Neuronal stem cell (in vitro differentiated cells): ENCODE measurements around the gene ZNF827.

ENCODE experiments used
- DNase-seq: peaks from one replicate; pipeline ENCODE4 v3.0.0-alpha.2; 2013; ENCODE audit warnings: low spot score
- H2AFZ ChIP-seq: one replicate; pipeline ENCODE4 v1.6.1; 2013; ENCODE audit warnings: mild to moderate bottlenecking, low read length, inconsistent platforms
- H2AK5ac ChIP-seq: 2 replicates; pipeline ENCODE4 v1.6.1; 2013; ENCODE audit warnings: low read depth, mild to moderate bottlenecking, inconsistent platforms, low read length, moderate library complexity, mixed read lengths
- H2BK120ac ChIP-seq: 2 replicates; pipeline ENCODE4 v1.6.1; 2013; ENCODE audit warnings: low read depth, mild to moderate bottlenecking, inconsistent platforms, low read length, moderate library complexity, mixed read lengths
- H2BK12ac ChIP-seq: one replicate; pipeline ENCODE4 v1.6.1; 2013; ENCODE audit warnings: low read length, inconsistent platforms
- H2BK15ac ChIP-seq: 2 replicates; pipeline ENCODE4 v1.6.1; 2013; ENCODE audit warnings: mild to moderate bottlenecking, low read length, inconsistent platforms, mixed read lengths
- H2BK5ac ChIP-seq: one replicate; pipeline ENCODE4 v1.6.1; 2013; ENCODE audit warnings: inconsistent platforms, mild to moderate bottlenecking, low read length, moderate library complexity
- H3K14ac ChIP-seq: one replicate; pipeline ENCODE4 v1.6.1; 2013; ENCODE audit warnings: low read length, inconsistent platforms
- H3K18ac ChIP-seq: 2 replicates; pipeline ENCODE4 v1.6.1; 2013; ENCODE audit warnings: low read length, inconsistent platforms
- H3K23ac ChIP-seq: 2 replicates; pipeline ENCODE4 v1.6.1; 2013; ENCODE audit warnings: low read depth, mild to moderate bottlenecking, mixed read lengths, low read length, inconsistent platforms; ENCODE audit not compliant: poor library complexity
- H3K27ac ChIP-seq: replicated peaks from 3 replicates; pipeline ENCODE4 v1.5.1; 2013; ENCODE audit warnings: low read length, inconsistent platforms
- H3K27me3 ChIP-seq, 3 experiments: 2 replicates each; pipeline ENCODE4 v1.6.1; 2013; ENCODE audit warnings: low read length in 3 of 3, mild to moderate bottlenecking in 2 of 3, inconsistent platforms in 1 of 3, low read depth in 1 of 3, mixed read lengths in 1 of 3, moderate library complexity in 1 of 3; ENCODE audit not compliant: control insufficient read depth in 3 of 3, insufficient read depth in 3 of 3
- H3K36me3 ChIP-seq, 2 donors: replicated peaks in 1 of 2; 2 replicates each; pipeline ENCODE4 v1.6.1; 2013; ENCODE audit warnings: low read length in 2 of 2; ENCODE audit not compliant: control insufficient read depth in 2 of 2, insufficient read depth in 2 of 2
- H3K4ac ChIP-seq: 2 replicates; pipeline ENCODE4 v1.6.1; 2013; ENCODE audit warnings: inconsistent platforms, mild to moderate bottlenecking, low read length, moderate library complexity
- H3K4me1 ChIP-seq, 2 donors: 1 replicate in 1 of 2; 2 replicates in 1 of 2; pipeline ENCODE4 v1.6.1; 2013; ENCODE audit warnings: low read length in 2 of 2, low read depth in 1 of 2; ENCODE audit not compliant: control insufficient read depth in 2 of 2, insufficient read depth in 1 of 2
- H3K4me2 ChIP-seq: one replicate; pipeline ENCODE4 v1.6.1; 2013; ENCODE audit warnings: mild to moderate bottlenecking, low read length, inconsistent platforms; ENCODE audit not compliant: insufficient read depth, poor library complexity, severe bottlenecking
- H3K4me3 ChIP-seq, 2 donors: 2 replicates each; pipeline ENCODE4 v1.5.1; 2013; ENCODE audit warnings: low read length in 2 of 2, mild to moderate bottlenecking in 2 of 2, inconsistent platforms in 1 of 2, moderate library complexity in 1 of 2
- H3K79me1 ChIP-seq: one replicate; pipeline ENCODE4 v1.6.1; 2013; ENCODE audit warnings: low read depth, mild to moderate bottlenecking, inconsistent platforms, low read length, moderate library complexity
- H3K9ac ChIP-seq: one replicate; pipeline ENCODE4 v1.6.1; 2013; ENCODE audit warnings: mild to moderate bottlenecking, low read depth, low read length, inconsistent platforms; ENCODE audit not compliant: poor library complexity
- H3K9me3 ChIP-seq, 2 donors: replicated peaks in 1 of 2; 2 replicates each; pipeline versions ENCODE3 to v1.6.1; 2013; ENCODE audit warnings: low read length in 2 of 2, mild to moderate bottlenecking in 2 of 2, inconsistent platforms in 1 of 2, low read depth in 1 of 2, mixed read lengths in 1 of 2, moderate library complexity in 1 of 2; ENCODE audit not compliant: control insufficient read depth in 2 of 2, insufficient read depth in 1 of 2
- H4K8ac ChIP-seq: one replicate; pipeline ENCODE4 v1.6.1; 2013; ENCODE audit warnings: low read depth, mild to moderate bottlenecking, inconsistent platforms, low read length, moderate library complexity
- H4K91ac ChIP-seq: one replicate; pipeline ENCODE4 v1.6.1; 2013; ENCODE audit warnings: low read length, low read depth, mild to moderate bottlenecking, inconsistent platforms; ENCODE audit not compliant: poor library complexity
- WGBS, 2 donors: extraction: QIAGEN DNeasy Blood & Tissue Kit; methylation state at CpG; one replicate each; pipeline ENCODE4 v1.1.7; 2013; ENCODE audit warnings: missing lambda C conversion rate in 2 of 2, mixed read lengths in 1 of 2; ENCODE audit not compliant: insufficient read length in 2 of 2, insufficient replicate concordance in 1 of 2; ENCODE audit errors: extremely low coverage in 2 of 2; 5-methylcytosine and 5-hydroxymethylcytosine counted together

ZNF827 gene

GRCh38 chr4:145823743-145824142 is 114.9 kb downstream of the ZNF827 start:
- Histone ChIP-seq H2BK120ac (no peak overlapping the region), H2BK5ac (no peak overlapping the region), H2BK15ac (no peak overlapping the region), H3K23ac (no peak overlapping the region), H3K4me2 (no peak overlapping the region), H3K27ac (no peak overlapping the region), H3K14ac (no peak overlapping the region), H3K9ac (no peak overlapping the region), H3K79me1 (no peaks in the 10 kb centered on the region), H3K4me3 (no peak overlapping the region), H3K4me1 (peaks cover 15 to 22% of the 10 kb centered on the region in 2 donors), H3K36me3 (peaks cover 2 to 81% of the 10 kb centered on the region in 2 donors), H3K9me3 (no peaks in the 10 kb centered on the region), H2BK12ac (no peak overlapping the region), H3K18ac (no peak overlapping the region), H4K91ac (no peak overlapping the region), H2AK5ac (no peak overlapping the region), H3K4ac (no peak overlapping the region), H3K27me3 (no peaks in the 10 kb centered on the region), H4K8ac (no peak overlapping the region), H2AFZ (no peak overlapping the region)
- no CpG with 5 or more reads among the region's 4 CpGs for WGBS, 2 donors
- DNase-seq = no peak

DNA sequence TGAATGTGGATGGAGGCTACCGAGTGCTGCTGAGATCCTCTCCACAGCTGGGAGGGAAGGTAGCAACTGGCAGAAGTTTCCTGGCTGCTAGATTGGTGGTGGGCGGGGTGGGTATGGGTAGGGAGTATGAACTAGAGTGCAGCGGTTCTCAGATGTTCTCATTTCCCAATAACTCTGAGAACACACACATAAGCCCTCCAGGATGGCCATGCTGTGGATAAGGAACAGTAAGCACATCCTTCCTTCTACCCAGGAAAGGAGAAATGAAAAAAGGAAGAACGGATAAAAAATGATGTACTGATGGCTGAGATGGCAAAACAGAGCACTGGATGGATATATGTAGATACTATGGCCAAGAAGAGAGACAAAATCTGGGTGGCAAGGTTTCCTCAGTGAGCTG is 116.0 kb downstream of the ZNF827 start:
- Histone ChIP-seq H2BK15ac (no peak overlapping the region), H3K4me2 (no peak overlapping the region), H3K79me1 (no peaks in the 10 kb centered on the region), H2BK120ac (no peak overlapping the region), H3K9ac (no peak overlapping the region), H2BK12ac (no peak overlapping the region), H2BK5ac (no peak overlapping the region), H3K9me3 (no peaks in the 10 kb centered on the region), H3K36me3 (peaks cover 0 to 79% of the 10 kb centered on the region in 2 donors), H3K27ac (no peak overlapping the region), H3K23ac (no peak overlapping the region), H2AK5ac (no peak overlapping the region), H3K14ac (no peak overlapping the region), H4K8ac (no peak overlapping the region), H3K4me1 (peaks cover 15 to 22% of the 10 kb centered on the region in 2 donors), H3K27me3 (no peaks in the 10 kb centered on the region), H3K18ac (peak overlapping the region; percentile 77), H3K4ac (no peak overlapping the region), H4K91ac (no peak overlapping the region), H3K4me3 (no peak overlapping the region), H2AFZ (no peak overlapping the region)
- no peak for DNase-seq
- no CpG with 5 or more reads among the region's 4 CpGs for WGBS, 2 donors

DNA sequence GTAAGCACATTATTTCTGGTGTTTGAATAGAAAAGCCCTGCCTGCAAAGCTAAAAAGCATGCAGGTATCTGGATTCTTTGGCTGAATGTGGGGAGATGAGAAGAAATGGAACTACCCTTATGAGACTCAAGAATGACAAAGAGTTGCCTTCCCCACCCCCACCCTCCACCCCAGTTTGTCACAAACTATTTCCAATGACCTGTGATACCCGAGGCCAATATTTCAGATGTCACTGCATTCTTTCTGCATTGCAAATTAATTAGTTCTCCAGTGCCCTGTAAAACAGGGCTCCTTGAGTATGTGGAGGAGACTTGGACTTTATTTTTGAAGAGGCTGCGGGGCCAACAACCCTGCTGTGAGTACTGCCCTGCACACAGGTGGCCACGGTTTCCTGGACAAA is 116.4 kb downstream of the ZNF827 start:
- Histone ChIP-seq H3K79me1 (no peaks in the 10 kb centered on the region), H3K4me3 (no peak overlapping the region), H2BK5ac (no peak overlapping the region), H4K8ac (no peak overlapping the region), H3K4ac (no peak overlapping the region), H3K18ac (no peak overlapping the region), H3K9ac (no peak overlapping the region), H3K4me2 (no peak overlapping the region), H3K27ac (no peak overlapping the region), H2BK120ac (no peak overlapping the region), H3K23ac (no peak overlapping the region), H3K4me1 (peaks cover 15 to 22% of the 10 kb centered on the region in 2 donors), H3K27me3 (no peaks in the 10 kb centered on the region), H3K36me3 (peaks cover 0 to 79% of the 10 kb centered on the region in 2 donors), H2AK5ac (no peak overlapping the region), H2BK15ac (no peak overlapping the region), H3K9me3 (no peaks in the 10 kb centered on the region), H2AFZ (no peak overlapping the region), H3K14ac (no peak overlapping the region), H2BK12ac (no peak overlapping the region), H4K91ac (no peak overlapping the region)
- no peak for DNase-seq
- WGBS, 2 donors = no CpG with 5 or more reads among the region's 3 CpGs

DNA sequence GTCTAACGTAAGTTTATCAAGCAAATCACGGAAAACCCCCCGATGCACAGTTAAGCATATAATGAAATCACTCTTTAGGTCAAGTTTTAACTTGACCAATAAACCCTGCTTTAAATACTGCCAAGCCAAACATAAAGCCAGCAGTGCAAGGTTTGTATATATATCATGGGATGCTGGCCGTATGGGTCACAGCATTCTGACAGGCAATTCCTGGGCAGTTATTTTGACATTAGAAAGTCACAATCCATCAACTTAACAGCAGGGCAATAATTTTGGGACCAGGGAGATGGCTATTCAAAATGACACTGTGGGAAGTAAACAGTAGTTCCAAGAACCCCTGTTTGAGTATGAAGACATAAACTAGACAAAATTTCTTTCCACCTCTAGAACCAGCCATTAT is 116.9 kb downstream of the ZNF827 start:
- H3K23ac ChIP-seq = no peak overlapping the region
- H3K4me1 ChIP-seq = peaks cover 15 to 22% of the 10 kb centered on the region in 2 donors
- H2AK5ac ChIP-seq = no peak overlapping the region
- no peak overlapping the region for H2BK12ac ChIP-seq
- no peaks in the 10 kb centered on the region for H3K27me3 ChIP-seq
- H2AFZ ChIP-seq = no peak overlapping the region
- no peak overlapping the region for H3K27ac ChIP-seq
- no peak overlapping the region for H2BK15ac ChIP-seq
- H4K91ac ChIP-seq = no peak overlapping the region
- no CpG with 5 or more reads among the region's 4 CpGs for WGBS, 2 donors
- no peak overlapping the region for H3K4ac ChIP-seq
- no peaks in the 10 kb centered on the region for H3K79me1 ChIP-seq
- no peaks in the 10 kb centered on the region for H3K9me3 ChIP-seq
- no peak overlapping the region for H3K4me3 ChIP-seq
- peaks cover 0 to 79% of the 10 kb centered on the region in 2 donors for H3K36me3 ChIP-seq
- no peak for DNase-seq
- H2BK120ac ChIP-seq = no peak overlapping the region
- H2BK5ac ChIP-seq = no peak overlapping the region
- H3K9ac ChIP-seq = no peak overlapping the region
- no peak overlapping the region for H4K8ac ChIP-seq
- no peak overlapping the region for H3K4me2 ChIP-seq
- no peak overlapping the region for H3K18ac ChIP-seq
- no peak overlapping the region for H3K14ac ChIP-seq
